T-helper 17 cell (primary cell): ENCODE data around the gene MANSC1. TPM values are rescaled to one million over a fixed set of nuclear protein-coding genes. Genes with fewer than 3 reads are reported as not detected.
"Not testable (repeated sequence)": the region's sequence is repeated elsewhere in the genome, so short reads cannot be mapped to it uniquely, and the experiment has no call there.

Experiments
- ATAC-seq: fragments of 150-1000 bp; cut with Tn5 transposase; 2 replicates; pipeline ENCODE4 v1.10.0; 2021; ENCODE audit warnings: mild to moderate bottlenecking, moderate library complexity
- DNase-seq, 3 donors: peaks; one replicate each; pipeline versions ENCODE4 v3.0.0 to v3.0.0-alpha.2; 2020 to 2021
- H3K9me3 ChIP-seq: one replicate; pipeline ENCODE4 v1.7.0; 2013; ENCODE audit warnings: low read length, mild to moderate bottlenecking; ENCODE audit not compliant: control insufficient read depth, poor library complexity, severe bottlenecking
- H3K27ac Mint-ChIP-seq: one replicate; pipeline ENCODE4 v1.8.0; 2022; ENCODE audit warnings: mild to moderate bottlenecking, moderate library complexity, mixed read lengths
- H3K27me3 Mint-ChIP-seq: one replicate; pipeline ENCODE4 v1.8.0; 2022; ENCODE audit warnings: mixed read lengths
- H3K36me3 Mint-ChIP-seq: one replicate; pipeline ENCODE4 v1.8.0; 2022; ENCODE audit warnings: low read depth, mixed read lengths
- H3K4me1 Mint-ChIP-seq: one replicate; pipeline ENCODE4 v1.8.0; 2022; ENCODE audit warnings: mild to moderate bottlenecking, mixed read lengths
- H3K4me3 Mint-ChIP-seq: one replicate; pipeline ENCODE4 v1.8.0; 2022; ENCODE audit warnings: mild to moderate bottlenecking, moderate library complexity, mixed read lengths
- total RNA-seq, 4 donors: library from RNA in 2 of 4; stranded (reverse) in 2 of 4; gene quantifications; one replicate each; pipeline ENCODE4 v1.2.3 and lab custom pipeline; 2022 to 2026

The MANSC1 gene
- total RNA-seq, 2 donors from 2014 or later, result 0.12 TPM; not detected in 1

- peaks cover 32% of the 10 kb centered on the region for H3K4me1 Mint-ChIP-seq
- DNase-seq, result peak; percentile 97 to 99 (median 98)
Observed at GRCh38 chr12:12356896-12357718, 7.1 kb upstream of the MANSC1 start, which contains the start of gene BORCS5. TSS of gene BORCS5 (plus strand) at chr12:12357078. CDS start at chr12:12357452, 374 bp downstream.

GRCh38 chr12:12356467-12356895, 6.4 kb upstream of the MANSC1 start:
- ATAC-seq (no peak), DNase-seq (no peak)
- peaks cover 27% of the 10 kb centered on the region for H3K4me1 Mint-ChIP-seq
- H3K27me3 Mint-ChIP-seq, result no peaks in the 10 kb centered on the region
- H3K9me3 ChIP-seq, result no peaks in the 10 kb centered on the region
- peaks cover 3% of the 10 kb centered on the region for H3K36me3 Mint-ChIP-seq
- peak overlapping the region; percentile 98 for H3K27ac Mint-ChIP-seq
- H3K4me3 Mint-ChIP-seq, result peak overlapping the region; percentile 95

More at GRCh38 chr12:12356896-12357718, 7.1 kb upstream of the MANSC1 start, which contains the start of gene BORCS5:
- Mint-ChIP-seq H3K27me3 (no peaks in the 10 kb centered on the region), H3K27ac (peak within 1 kb of the TSS; percentile 98), H3K4me3 (peak within 1 kb of the TSS; percentile 95), H3K36me3 (peaks cover 5% of the 10 kb centered on the region)
- no peaks in the 10 kb centered on the region for H3K9me3 ChIP-seq
- peak; percentile 91 for ATAC-seq

- Mint-ChIP-seq H3K27me3 (no peaks in the 10 kb centered on the region), H3K4me1 (peaks cover 31% of the 10 kb centered on the region), H3K36me3 (no peaks in the 10 kb centered on the region), H3K27ac (peak overlapping the region; percentile 91), H3K4me3 (no peak overlapping the region)
- DNase-seq (no peak), ATAC-seq (no peak)
- no peaks in the 10 kb centered on the region for H3K9me3 ChIP-seq
Observed at GRCh38 chr12:12353807-12354206, 3.8 kb upstream of the MANSC1 start.

GRCh38 chr12:12353276-12353675, 3.2 kb upstream of the MANSC1 start:
- ATAC-seq, result no peak
- Mint-ChIP-seq H3K4me1 (peaks cover 29% of the 10 kb centered on the region), H3K36me3 (no peaks in the 10 kb centered on the region), H3K4me3 (no peak overlapping the region), H3K27me3 (no peaks in the 10 kb centered on the region), H3K27ac (peak overlapping the region; percentile 91)
- DNase-seq, result no peak
- no peaks in the 10 kb centered on the region for H3K9me3 ChIP-seq

- not testable (repeated sequence) for H3K27ac Mint-ChIP-seq, DNase-seq, H3K4me3 Mint-ChIP-seq, H3K27me3 Mint-ChIP-seq, H3K36me3 Mint-ChIP-seq, ATAC-seq, H3K9me3 ChIP-seq
- peaks cover 29% of the 10 kb centered on the region for H3K4me1 Mint-ChIP-seq
Observed at GRCh38 chr12:12351468-12352185, 1.6 kb upstream of the MANSC1 start.

GRCh38 chr12:12350868-12351463, 924 bp upstream of the MANSC1 start:
- no peaks in the 10 kb centered on the region for H3K9me3 ChIP-seq
- H3K4me3 Mint-ChIP-seq, result peak overlapping the region; percentile 56
- H3K27ac Mint-ChIP-seq, result no peak overlapping the region
- peaks cover 27% of the 10 kb centered on the region for H3K4me1 Mint-ChIP-seq
- no peaks in the 10 kb centered on the region for H3K36me3 Mint-ChIP-seq
- no peaks in the 10 kb centered on the region for H3K27me3 Mint-ChIP-seq
- no peak for ATAC-seq
- DNase-seq, result no peak

- peaks cover 12% of the 10 kb centered on the region for H3K4me1 Mint-ChIP-seq
- no peak for ATAC-seq
- H3K9me3 ChIP-seq, result no peaks in the 10 kb centered on the region
- peaks cover 6% of the 10 kb centered on the region for H3K27me3 Mint-ChIP-seq
- no peak overlapping the region for H3K27ac Mint-ChIP-seq
- no peak for DNase-seq
- H3K36me3 Mint-ChIP-seq, result no peaks in the 10 kb centered on the region
- H3K4me3 Mint-ChIP-seq, result no peak overlapping the region
Observed at GRCh38 chr12:12338527-12339168, 11.4 kb downstream of the MANSC1 start.

GRCh38 chr12:12336511-12336910, 13.5 kb downstream of the MANSC1 start:
- peaks cover 6% of the 10 kb centered on the region for H3K27me3 Mint-ChIP-seq
- no peak for ATAC-seq
- H3K36me3 Mint-ChIP-seq, result peaks cover under 1% of the 10 kb centered on the region
- peaks cover 12% of the 10 kb centered on the region for H3K4me1 Mint-ChIP-seq
- H3K27ac Mint-ChIP-seq, result no peak overlapping the region
- no peak for DNase-seq
- no peak overlapping the region for H3K4me3 Mint-ChIP-seq
- no peaks in the 10 kb centered on the region for H3K9me3 ChIP-seq

GRCh38 chr12:12336049-12336411, 14.0 kb downstream of the MANSC1 start:
- peaks cover 8% of the 10 kb centered on the region for H3K27me3 Mint-ChIP-seq
- no peak for DNase-seq
- no peak overlapping the region for H3K4me3 Mint-ChIP-seq
- peaks cover 5% of the 10 kb centered on the region for H3K36me3 Mint-ChIP-seq
- H3K9me3 ChIP-seq, result no peaks in the 10 kb centered on the region
- H3K4me1 Mint-ChIP-seq, result peaks cover 14% of the 10 kb centered on the region
- ATAC-seq, result no peak
- no peak overlapping the region for H3K27ac Mint-ChIP-seq

GRCh38 chr12:12334367-12335040, 15.5 kb downstream of the MANSC1 start:
- Mint-ChIP-seq H3K27me3 (peaks cover 15% of the 10 kb centered on the region), H3K27ac (peak overlapping the region; percentile 69), H3K36me3 (peaks cover 6% of the 10 kb centered on the region), H3K4me3 (peak overlapping the region; percentile 50), H3K4me1 (peaks cover 14% of the 10 kb centered on the region)
- DNase-seq, result peak; percentile 35 to 55 (median 45)
- H3K9me3 ChIP-seq, result no peaks in the 10 kb centered on the region
- peak; percentile 74 for ATAC-seq

GRCh38 chr12:12333407-12334366, 16.4 kb downstream of the MANSC1 start:
- H3K9me3 ChIP-seq, result no peaks in the 10 kb centered on the region
- ATAC-seq (no peak), DNase-seq (no peak)
- H3K36me3 Mint-ChIP-seq, result peaks cover 6% of the 10 kb centered on the region
- peaks cover 15% of the 10 kb centered on the region for H3K27me3 Mint-ChIP-seq
- peak overlapping the region; percentile 25 for H3K4me3 Mint-ChIP-seq
- peaks cover 11% of the 10 kb centered on the region for H3K4me1 Mint-ChIP-seq
- H3K27ac Mint-ChIP-seq, result peak overlapping the region; percentile 69
